ENCODE data around the gene SESN1. TPM values are rescaled to one million over a fixed set of nuclear protein-coding genes. Genes with fewer than 3 reads are reported as not detected.

Gene SESN1
- total and polyA plus RNA-seq, 9 of the 15 experiments (the other 6 are each of a cell fraction or from before 2014, with no cell fraction given), result 3.1 to 13.0 (median 7.4) TPM

DNA sequence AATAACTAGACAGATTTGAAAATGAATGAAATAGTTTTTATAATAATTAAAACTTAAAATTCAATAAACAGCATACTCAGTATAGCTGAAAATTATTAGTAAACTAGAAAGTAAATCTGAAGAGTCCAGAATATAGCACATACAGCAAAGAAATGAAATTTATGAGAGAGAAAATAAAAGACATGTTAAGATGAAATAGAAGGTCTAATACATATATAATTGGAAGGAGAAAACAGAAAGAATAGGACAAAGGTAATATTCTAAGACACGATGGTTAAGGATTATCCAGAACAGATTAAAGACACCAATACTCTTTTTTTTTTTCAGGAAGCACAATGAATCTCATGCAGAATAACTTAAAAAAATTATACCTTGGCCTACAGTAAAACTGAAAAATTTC lies 69.0 kb downstream of the SESN1 start:
- 27% methylated on average over 1 of the region's 1 CpG for WGBS (ENCODE audit: insufficient coverage, low coverage, missing lambda C conversion rate)
- no peak overlapping the region for H3K27ac ChIP-seq (ENCODE audit: extremely low read depth, low read depth, low read length)
- H3K79me2 ChIP-seq (ENCODE audit: control insufficient read depth, insufficient read depth, low read length), result no peaks in the 10 kb centered on the region
- no peaks in the 10 kb centered on the region for H3K4me1 ChIP-seq (replicated peaks in 1 of 2; ENCODE audit: control insufficient read depth in 2 of 2, insufficient read depth in 2 of 2, low read length in 2 of 2)
- H3K4me2 ChIP-seq (ENCODE audit: insufficient read depth, low read length), result no peak overlapping the region
- no peaks in the 10 kb centered on the region for H3K9me1 ChIP-seq (ENCODE audit: control insufficient read depth, insufficient read depth, low read length)
- H3K4me3 ChIP-seq, result no peak overlapping the region
- intact Hi-C loops (cut with micrococcal nuclease) (no loop called here), in situ Hi-C loops (cut with MboI) (no loop called here)
- CTCF ChIA-PET (ENCODE audit: low intra/inter-chr PET ratio), result interaction anchor here (1.1 kb wide), 1 partner anchor 48 kb away, joined by 3 read pairs; no protein-coding TSS in a partner anchor
- no peak overlapping the region for H3K9ac ChIP-seq (ENCODE audit: insufficient read depth in 1 of 2, low read depth in 2 of 2, low read length in 2 of 2)
- no peaks in the 10 kb centered on the region for H3K9me3 ChIP-seq (replicated peaks; ENCODE audit: control insufficient read depth, insufficient read depth, low read depth, low read length)
- ATAC-seq (no peak), FAIRE-seq (no peak), DNase-seq (ENCODE audit: extremely low read depth in 1 of 4, low spot score in 3 of 4) (no peak)
- POLR2A ChIA-PET, result interaction anchor here (0.7 kb wide), 1 partner anchor 359 kb away, joined by 4 read pairs; no protein-coding TSS in a partner anchor
- BruUV-seq (replicated peaks), result no TSS peak
- no peak overlapping the region for H2AFZ ChIP-seq (ENCODE audit: low read depth, low read length)
- no peaks in the 10 kb centered on the region for H3K27me3 ChIP-seq (ENCODE audit: control insufficient read depth in 2 of 2, insufficient read depth in 2 of 2, low read length in 2 of 2)
- no peaks in the 10 kb centered on the region for H4K20me1 ChIP-seq (replicated peaks; ENCODE audit: control insufficient read depth, insufficient read depth, low read length)
- no peaks in the 10 kb centered on the region for H3K36me3 ChIP-seq (ENCODE audit: control insufficient read depth, insufficient read depth, low read length)
- no peak for TF ChIP-seq ZKSCAN3 (CRISPR knock-in tag; IDR thresholded peaks at IDR 0.05)
- TF ChIP-seq NFIX (CRISPR knock-in tag; IDR thresholded peaks at IDR 0.05; ENCODE audit: low read depth), result no peak
- no peak for TF ChIP-seq ZNF253 (CRISPR knock-in tag; conservative IDR thresholded peaks at IDR 0.05)
- no peak for TF ChIP-seq KLF10 (CRISPR knock-in tag; IDR thresholded peaks at IDR 0.05)
- TF ChIP-seq, protein P1, sequence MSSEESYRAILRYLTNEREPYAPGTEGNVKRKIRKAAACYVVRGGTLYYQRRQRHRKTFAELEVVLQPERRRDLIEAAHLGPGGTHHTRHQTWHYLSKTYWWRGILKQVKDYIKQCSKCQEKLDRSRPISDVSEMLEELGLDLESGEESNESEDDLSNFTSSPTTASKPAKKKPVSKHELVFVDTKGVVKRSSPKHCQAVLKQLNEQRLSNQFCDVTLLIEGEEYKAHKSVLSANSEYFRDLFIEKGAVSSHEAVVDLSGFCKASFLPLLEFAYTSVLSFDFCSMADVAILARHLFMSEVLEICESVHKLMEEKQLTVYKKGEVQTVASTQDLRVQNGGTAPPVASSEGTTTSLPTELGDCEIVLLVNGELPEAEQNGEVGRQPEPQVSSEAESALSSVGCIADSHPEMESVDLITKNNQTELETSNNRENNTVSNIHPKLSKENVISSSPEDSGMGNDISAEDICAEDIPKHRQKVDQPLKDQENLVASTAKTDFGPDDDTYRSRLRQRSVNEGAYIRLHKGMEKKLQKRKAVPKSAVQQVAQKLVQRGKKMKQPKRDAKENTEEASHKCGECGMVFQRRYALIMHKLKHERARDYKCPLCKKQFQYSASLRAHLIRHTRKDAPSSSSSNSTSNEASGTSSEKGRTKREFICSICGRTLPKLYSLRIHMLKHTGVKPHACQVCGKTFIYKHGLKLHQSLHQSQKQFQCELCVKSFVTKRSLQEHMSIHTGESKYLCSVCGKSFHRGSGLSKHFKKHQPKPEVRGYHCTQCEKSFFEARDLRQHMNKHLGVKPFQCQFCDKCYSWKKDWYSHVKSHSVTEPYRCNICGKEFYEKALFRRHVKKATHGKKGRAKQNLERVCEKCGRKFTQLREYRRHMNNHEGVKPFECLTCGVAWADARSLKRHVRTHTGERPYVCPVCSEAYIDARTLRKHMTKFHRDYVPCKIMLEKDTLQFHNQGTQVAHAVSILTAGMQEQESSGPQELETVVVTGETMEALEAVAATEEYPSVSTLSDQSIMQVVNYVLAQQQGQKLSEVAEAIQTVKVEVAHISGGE (CRISPR knock-in tag; IDR thresholded peaks at IDR 0.05), result no peak
- no peak for TF ChIP-seq NFXL1 (CRISPR knock-in tag; IDR thresholded peaks at IDR 0.05)
- no peak for TF ChIP-seq CCNT2 (IDR thresholded peaks at IDR 0.05; ENCODE audit: borderline replicate concordance, extremely low read depth, insufficient read length, low read depth, low read length)
- TF ChIP-seq MAFF (IDR thresholded peaks at IDR 0.05; ENCODE audit: low read length), result no peak
- TF ChIP-seq KDM1A (IDR thresholded peaks at IDR 0.05), result no peak
- TF ChIP-seq ZNF76 (CRISPR knock-in tag; IDR thresholded peaks at IDR 0.05; ENCODE audit: borderline replicate concordance), result no peak
- TF ChIP-seq ZNF133 (CRISPR knock-in tag; IDR thresholded peaks at IDR 0.05), result no peak
